Activated gamma-delta T cell treated with Interleukin-2 at 50 U/mL for 16 hours (primary cell): ENCODE measurements around the gene GAL3ST2.
"Not testable (repeated sequence)": the region's sequence is repeated elsewhere in the genome, so short reads cannot be mapped to it uniquely, and the experiment has no call there.

Experiments
- DNase-seq: peaks from one replicate; pipeline ENCODE4 v3.0.0-alpha.2; 2020

The GAL3ST2 gene

DNA sequence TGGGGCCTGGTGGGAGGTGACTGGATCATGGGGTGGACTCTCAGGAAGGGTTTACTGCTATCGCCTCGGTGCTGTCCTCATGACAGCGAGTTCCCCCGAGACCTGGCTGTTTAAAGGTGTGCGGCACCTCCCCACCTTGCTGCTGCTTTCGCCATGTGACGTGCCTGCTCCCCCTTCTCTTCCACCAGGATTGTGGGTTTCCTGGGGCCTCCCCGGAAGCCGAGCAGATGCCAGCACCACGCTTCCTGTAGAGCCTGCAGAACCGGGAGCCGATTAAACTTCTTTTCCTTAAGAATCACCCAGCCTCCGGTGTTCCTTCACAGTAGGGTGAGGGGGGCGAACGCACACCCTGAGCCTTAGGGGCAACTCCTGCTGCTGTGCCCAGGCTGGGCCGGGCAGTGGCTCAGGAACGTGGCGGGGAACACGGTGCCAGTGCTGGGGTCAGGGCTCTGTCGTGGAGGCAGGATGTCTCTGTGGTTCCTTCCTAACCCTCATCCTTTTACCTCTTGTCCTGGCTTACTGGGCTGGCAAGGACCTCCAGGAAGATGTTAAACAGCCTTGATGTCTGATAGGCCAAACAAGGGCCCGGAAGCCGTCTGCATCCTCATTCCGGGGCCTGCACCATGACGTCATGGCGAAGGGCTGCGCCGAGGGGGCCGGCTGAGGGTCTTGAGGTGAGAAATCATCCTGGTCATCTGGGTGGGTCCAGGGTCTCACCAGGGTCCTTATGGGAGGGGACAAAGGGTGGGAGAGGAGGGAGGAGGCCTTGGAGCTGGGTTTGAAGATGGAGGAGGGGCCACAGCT lies 45.0 kb downstream of the GAL3ST2 start:
- DNase-seq, result no peak

DNA sequence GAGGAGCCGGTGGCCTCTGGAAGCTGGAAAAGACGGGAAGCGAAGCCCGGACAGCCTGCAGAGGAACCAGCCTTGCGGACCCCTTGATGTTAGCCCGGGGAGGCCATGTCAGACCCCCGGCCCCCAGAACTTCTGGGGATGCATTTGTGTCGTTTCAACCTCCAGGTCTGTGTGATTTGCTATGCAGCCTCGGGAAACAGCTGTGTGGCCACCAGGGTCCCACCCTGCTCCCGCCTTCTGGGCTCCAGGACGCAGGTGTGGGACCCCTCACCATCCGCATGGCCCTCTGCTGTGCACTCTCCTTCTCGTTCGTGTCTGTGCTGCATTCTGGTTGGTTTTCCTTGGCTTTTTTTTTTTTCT lies 45.6 kb downstream of the GAL3ST2 start:
- no peak for DNase-seq

DNA sequence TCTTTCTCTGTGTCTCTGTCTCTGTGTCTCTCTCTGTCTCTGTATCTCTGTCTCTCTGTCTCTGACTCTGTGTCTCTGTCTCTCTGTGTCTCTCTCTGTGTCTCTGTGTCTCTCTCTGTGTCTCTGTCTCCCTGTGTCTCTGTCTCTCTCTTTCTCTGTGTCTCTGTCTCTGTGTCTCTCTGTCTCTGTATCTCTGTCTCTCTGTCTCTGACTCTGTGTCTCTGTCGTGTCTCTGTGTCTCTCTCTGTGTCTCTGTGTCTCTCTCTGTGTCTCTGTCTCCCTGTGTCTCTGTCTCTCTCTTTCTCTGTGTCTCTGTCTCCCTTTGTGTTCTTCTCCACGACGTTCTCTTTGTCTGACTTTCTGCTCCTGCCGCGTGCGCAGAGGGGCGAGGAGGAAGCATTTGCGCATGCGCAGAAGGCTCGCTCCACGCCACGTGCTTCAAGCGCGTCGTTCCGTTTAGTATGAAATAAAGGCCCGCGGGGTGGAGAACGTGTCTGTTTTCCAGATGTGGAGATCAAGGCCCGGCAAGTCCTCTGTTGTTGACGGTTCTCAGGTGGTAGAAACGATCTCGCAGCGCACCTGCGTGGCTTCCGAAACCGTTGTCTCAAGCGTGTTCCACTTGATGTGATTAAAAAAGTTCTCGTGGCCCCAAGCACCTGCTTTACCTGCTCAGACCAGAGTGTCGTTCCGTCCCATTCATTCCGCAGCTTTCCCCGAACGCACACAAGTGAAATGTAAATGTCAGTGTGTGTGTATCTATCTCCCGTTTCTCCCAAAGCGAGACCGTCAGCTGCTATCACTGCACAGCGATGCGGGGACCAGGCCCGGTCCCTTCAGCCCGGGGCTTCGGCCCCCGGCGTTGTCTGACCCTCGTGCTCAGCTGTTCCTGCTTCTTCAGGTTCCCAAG lies 47.2 kb downstream of the GAL3ST2 start:
- not testable (repeated sequence) for DNase-seq

DNA sequence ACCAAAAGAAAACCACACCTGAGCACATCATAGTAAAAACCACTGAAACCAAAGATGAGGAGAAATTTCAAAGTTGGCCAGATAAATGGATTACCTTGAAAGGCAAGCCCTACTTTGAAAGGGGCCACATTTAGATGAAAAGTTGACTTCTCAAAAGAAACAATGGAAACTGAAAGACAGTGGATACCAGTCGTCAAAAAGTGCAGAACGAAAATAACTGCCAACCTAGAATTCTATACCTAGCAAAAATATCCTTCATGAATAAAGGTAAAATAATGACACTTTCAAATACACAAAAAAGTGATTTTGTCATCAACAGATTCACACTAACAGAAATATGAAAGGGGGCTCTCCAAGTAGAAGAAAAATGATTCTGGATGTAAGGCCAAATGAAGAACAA lies 50.8 kb downstream of the GAL3ST2 start:
- DNase-seq, result no peak

- DNase-seq, result no peak
Observed at GRCh38 chr2:241833101-241833663, 56.6 kb downstream of the GAL3ST2 start.

DNA sequence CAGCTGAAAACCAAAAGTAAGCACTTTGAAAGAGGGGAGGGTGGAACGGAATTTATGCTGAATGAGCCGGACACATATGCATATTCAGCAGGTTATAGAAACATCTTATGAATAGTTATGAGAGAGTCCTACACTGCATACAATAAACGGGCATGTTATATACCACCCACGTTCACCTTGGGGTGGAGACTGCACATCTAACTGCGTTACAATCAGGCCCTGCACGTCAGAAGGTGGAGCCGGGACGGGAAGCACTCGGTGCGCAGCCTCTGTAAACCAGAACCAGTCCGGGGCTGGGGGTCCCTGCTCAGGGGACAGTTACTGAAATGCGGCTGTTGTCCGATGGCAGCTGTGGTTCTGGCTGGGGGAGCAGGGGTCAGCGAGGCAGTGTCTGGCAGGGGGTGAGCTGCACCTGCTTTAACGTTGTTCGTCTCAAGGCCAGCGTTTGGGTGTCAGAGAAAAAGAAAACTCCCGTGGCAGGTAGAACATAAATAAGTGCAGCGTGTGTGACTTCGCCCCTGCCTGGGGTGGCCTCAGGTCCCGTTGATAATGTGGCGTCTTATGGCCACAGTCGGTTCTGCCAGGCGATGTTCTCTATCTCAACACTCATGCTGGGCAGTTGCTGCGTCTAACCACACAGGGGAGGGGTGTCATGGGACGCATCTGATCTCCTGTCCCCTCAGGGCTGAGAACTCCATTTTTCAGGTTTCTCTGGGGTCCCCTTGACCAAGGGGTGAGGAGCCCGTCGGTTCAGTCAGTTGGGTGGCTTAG lies 57.3 kb downstream of the GAL3ST2 start:
- DNase-seq, result not testable (repeated sequence)

DNA sequence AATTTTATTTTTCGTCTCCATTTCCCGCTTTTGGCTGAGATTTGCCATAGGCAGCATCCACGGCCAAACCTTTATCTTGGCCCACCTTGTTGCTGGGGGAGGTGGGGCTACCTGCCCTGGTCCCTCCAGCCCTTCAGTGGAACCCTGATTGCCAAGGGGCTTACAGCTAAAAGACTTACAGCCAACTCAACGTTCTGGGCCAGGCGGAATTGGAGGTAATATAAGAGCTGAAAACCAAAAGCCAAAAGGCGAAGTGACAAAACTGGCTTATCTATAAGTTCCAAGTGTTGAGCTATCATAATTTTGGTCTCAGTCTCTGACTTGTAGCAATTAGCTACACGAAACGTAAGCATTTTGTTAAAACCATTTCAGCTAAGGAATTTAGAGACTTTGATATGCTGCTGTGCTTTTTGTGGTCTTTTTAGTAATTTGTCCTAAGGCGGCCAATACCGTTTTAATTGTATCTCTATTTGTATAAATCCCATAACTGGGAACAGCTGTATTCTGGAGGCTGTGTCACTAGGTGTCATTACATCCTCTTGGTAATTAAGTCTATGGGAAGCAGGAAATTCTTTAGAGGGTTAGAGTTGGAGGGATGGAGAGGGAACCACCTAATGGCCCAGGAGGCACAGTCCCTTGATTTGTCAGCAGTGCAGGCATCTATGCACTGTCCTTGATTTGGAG lies 58.0 kb downstream of the GAL3ST2 start:
- DNase-seq, result no peak

- DNase-seq, result no peak
Observed at GRCh38 chr2:241835611-241836010, 59.0 kb downstream of the GAL3ST2 start.

DNA sequence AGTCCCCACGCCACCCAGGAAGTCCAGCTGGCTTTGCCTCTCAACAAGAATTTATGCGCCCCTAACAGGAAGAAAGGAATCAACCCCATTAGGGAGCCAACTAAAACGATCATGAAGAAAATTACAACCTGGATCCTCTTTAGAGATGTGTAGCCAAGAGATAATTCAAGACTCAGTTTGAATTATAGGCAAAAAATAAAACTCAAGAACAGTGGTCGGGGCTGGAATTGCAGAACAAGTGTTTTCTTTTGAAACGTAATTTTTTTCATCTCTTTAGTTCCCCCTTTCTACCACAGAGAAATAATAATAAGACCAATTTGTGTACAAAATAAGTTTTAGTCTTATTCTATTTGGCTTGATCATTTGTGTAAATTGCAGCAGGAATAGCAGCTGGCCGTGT lies 59.7 kb downstream of the GAL3ST2 start:
- DNase-seq, result no peak

- DNase-seq, result no peak
Observed at GRCh38 chr2:241837197-241837965, 60.8 kb downstream of the GAL3ST2 start.

GRCh38 chr2:241841181-241842066 lies 64.8 kb downstream of the GAL3ST2 start:
- DNase-seq, result no peak

DNA sequence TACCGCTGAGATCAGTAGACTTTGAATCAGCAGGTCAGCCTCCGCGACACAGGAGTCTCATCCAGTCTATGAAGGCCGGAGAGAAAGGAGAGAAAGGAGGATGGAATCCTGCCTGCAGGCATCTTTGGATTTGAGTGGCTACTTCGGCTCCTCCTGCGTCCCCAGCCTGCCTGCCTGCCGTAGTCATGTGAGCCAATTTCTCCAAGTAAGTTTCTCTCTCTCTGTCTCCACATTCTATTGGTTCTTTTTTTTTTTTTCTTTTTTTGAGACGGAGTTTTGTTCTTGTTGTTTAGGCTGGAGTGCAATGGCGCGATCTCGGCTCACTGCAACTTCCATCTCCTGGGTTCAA lies 65.4 kb downstream of the GAL3ST2 start:
- no peak for DNase-seq

GRCh38 chr2:241842620-241843211 lies 66.1 kb downstream of the GAL3ST2 start:
- peak; percentile 48 for DNase-seq

GRCh38 chr2:241843321-241844065 lies 66.9 kb downstream of the GAL3ST2 start:
- DNase-seq, result no peak

DNA sequence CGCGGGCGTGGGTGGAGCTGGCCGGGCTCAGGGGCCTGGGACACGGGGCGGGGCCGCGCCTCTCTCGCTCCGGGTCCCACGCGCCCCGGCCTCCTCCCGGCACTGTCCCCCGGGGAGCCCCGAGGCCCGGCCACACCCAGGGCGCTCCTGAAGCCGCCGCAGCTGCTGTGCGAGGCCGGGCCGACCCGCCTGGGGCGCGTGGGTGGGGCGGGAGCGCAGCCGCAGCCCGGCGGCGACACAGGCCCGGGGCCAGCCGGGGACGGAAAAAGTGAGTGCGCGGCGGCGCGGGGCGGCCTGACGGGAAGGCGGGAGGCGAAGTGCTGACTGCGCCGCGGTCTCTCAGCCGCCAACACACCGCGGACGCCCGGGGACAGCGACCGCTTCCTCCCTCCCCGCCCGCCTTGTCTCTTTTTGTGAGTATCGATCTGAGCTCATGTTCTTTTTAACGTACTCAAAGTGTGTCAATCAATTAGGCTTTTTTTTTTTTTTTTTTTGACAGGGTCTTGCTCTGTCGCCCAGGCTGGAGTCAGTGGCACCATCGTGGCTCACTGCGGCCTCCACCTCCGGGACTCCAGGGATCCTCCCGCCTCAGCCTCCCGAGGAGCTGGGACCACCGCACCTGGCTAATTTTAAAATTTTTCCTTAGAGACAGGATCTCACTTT lies 67.6 kb downstream of the GAL3ST2 start:
- DNase-seq, result peak; percentile 66

GRCh38 chr2:241844831-241845578 lies 68.4 kb downstream of the GAL3ST2 start:
- no peak for DNase-seq

DNA sequence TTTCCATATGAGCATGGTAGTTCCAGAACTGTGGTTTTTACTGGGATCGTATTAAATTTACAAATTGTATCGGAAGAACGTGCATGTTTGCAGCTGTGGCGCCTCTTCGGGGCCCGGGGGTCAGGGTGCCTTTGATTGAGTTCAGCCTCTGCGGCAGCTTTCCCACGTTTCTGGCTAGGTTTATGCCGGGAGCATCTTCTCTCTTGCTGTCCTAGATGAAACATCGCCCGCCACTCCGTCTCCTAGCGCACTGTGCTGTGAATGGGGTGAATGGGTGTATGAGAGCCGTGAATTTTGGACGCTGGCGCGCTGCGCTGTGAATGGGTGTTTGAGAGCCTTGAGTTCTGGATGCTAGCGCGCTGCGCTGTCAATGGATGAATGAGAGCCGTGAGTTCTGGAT lies 69.8 kb downstream of the GAL3ST2 start:
- DNase-seq, result no peak
